WI38 (cell line): ENCODE data around the gene COX5A.

ENCODE experiments used
- H3K4me3 ChIP-seq: 2 replicates; pipeline ENCODE4 v1.5.1; 2011; ENCODE audit warnings: low read depth, mild to moderate bottlenecking, control low read depth, low read length
- CTCF ChIP-seq: IDR thresholded peaks from 2 replicates; pipeline ENCODE4 v1.5.1; 2012; ENCODE audit warnings: low read depth, mild to moderate bottlenecking, control low read depth, low read length

COX5A gene

DNA sequence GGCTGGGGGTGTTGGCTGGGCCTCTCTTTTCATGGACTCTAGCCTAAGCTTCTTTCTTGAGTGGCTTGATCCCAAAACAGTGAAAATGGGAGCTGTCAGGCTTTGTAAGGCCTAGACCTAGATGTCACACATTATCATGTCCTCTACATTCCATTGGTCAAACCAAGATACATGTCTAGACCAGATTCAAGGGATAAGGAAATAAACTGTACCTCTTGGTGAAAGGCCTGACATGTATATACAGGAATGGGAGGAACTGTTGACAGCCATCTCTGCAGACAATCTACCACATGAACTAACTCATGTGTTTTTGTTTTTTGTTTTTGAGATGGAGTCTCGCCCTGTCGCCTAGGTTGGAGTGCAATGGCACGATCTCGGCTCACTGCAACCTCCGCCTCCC is 29.8 kb upstream of the COX5A start:
- no peak overlapping the region for H3K4me3 ChIP-seq
- no peak for TF ChIP-seq CTCF

DNA sequence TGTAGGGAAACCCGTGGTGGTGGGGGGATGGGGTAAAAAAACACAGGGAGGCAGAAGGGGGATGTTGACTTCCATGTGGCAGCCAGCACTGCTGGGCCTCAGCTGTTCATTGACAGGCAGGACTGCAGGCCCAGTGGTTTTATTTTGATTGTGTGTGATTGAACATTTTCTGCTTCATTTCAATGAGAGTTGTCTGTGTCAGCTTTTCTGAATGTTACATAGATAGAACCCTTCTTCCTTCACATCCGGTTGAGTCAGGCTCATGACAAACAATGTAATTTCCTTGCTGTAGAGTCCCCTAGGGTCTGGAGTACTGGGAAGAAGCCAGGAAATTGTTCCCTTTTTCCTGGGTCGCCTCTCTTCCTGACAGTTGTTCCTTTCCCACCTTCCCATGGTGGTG is 26.9 kb upstream of the COX5A start:
- no peak overlapping the region for H3K4me3 ChIP-seq
- no peak for TF ChIP-seq CTCF

DNA sequence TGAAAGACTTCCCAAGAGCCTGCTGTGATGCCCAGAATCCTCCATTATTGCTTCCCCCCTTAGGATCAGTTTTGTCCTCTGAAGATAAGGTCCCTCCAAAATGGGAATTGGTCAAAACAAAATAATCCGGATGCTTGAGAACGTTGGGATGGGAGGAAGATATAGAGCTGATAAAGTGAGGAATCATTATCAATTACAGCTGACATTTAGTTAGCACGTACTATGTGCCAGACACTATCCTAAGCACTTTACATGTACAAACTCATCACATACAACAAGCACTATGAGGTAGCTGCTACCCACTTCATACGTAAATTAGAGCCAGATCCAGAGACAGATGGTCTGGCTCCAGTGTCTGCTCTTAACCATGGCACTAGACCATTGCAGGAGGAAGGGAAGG is 25.3 kb upstream of the COX5A start:
- no peak overlapping the region for H3K4me3 ChIP-seq
- no peak for TF ChIP-seq CTCF

GRCh38 chr15:74962671-74963070 is 24.8 kb upstream of the COX5A start:
- no peak for TF ChIP-seq CTCF
- H3K4me3 ChIP-seq: no peak overlapping the region

DNA sequence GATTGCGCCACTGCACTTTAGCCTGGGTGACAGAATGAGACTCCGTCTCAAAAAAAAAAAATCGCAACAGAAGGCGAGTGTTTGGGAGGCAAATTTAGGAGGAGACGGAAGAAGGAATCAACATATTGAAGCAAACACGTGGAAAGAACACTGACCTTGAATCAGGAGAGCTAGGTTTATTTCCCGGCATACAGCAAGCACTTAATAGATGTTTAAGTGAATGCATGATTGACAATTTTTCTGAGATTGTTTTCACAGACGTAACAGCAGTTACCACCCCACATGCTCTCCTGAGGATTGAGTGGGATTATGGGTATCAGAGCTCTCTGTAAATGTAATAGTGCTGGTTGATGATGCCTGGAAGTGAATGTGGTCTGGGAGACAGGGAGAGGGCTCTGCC is 24.3 kb upstream of the COX5A start:
- TF ChIP-seq CTCF: no peak
- H3K4me3 ChIP-seq: no peak overlapping the region

- no peak overlapping the region for H3K4me3 ChIP-seq
- no peak for TF ChIP-seq CTCF
These were observed 23.7 kb upstream of the COX5A start for GRCh38 chr15:74961616-74962015.

DNA sequence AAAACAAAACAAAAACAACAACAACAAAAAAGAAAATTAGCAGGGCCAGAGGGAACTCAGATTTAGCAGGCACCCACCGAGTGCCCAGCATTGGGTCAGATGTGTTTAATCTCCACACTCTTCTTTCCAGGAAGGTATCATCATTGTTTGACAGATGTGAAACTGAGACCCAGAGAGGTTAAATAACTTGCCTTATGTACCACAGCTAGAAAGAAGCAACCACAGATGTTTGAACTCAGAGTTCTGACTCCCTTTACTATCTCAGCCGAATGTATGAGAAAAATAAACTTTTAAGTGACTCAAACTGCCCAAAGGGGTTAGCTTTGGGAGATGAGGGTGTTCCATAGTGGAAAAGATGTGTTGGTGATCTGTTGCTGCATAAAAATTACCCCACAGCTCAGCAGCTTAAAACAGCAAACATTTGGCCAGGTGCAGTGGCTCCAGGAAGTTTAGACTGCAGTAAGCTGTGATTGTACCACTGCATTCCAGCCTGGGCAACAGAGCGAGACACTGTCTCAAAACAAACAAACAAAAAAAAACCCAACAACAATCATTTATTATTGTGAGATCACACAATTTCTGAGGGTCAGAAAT is 23.2 kb upstream of the COX5A start:
- no peak for TF ChIP-seq CTCF
- no peak overlapping the region for H3K4me3 ChIP-seq
